ENCODE results near the gene OR6B3.

Gene OR6B3

GRCh38 chr2:240043279-240043989, 9.9 kb downstream of the OR6B3 start:
- DNase-seq (ENCODE audit: low spot score) = peak; percentile 56

DNA sequence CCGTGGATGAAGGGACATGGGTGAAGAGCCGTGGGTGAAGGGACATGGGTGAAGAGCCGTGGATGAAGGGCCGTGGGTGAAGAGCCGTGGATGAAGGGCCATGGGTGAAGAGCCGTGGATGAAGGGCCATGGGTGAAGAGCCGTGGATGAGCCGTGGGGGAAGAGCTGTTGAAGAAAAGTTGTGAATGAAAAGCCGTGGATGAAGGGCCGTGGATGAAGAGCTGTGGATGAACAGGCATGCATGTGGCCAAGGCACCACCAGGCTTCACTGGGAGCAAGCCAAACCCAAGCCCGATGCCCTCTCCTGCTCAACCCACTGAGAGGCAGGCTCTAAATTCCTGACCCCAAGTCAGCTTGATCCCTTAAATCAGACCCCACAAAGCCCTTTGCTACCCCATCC, 10.6 kb downstream of the OR6B3 start:
- DNase-seq (ENCODE audit: low spot score) = peak; percentile 53

- DNase-seq (ENCODE audit: low spot score) = peak; percentile 36
Observed at GRCh38 chr2:240041363-240041762, 12.0 kb downstream of the OR6B3 start.

DNA sequence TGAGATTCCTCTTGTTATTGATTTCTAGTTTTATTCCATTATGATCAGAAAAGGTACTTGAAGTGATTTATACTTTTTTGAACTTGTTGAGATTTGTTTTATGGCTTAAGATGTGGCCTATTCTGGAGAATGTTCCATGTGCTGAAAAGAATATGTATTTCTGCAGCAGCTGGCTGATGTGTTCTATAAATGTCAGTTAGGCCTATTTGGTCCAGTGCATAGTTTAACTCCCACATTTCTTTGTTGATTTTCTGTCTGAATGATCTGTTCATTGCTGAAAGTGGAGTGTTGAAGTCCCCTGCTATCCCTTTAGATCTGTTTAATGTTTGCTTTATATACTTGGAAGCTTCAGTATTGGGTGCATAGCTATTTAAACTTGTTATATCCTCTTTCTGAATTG, 16.0 kb downstream of the OR6B3 start:
- DNase-seq (ENCODE audit: low spot score) = no peak

GRCh38 chr2:240033330-240033678, 20.0 kb downstream of the OR6B3 start:
- DNase-seq (ENCODE audit: low spot score) = no peak

DNA sequence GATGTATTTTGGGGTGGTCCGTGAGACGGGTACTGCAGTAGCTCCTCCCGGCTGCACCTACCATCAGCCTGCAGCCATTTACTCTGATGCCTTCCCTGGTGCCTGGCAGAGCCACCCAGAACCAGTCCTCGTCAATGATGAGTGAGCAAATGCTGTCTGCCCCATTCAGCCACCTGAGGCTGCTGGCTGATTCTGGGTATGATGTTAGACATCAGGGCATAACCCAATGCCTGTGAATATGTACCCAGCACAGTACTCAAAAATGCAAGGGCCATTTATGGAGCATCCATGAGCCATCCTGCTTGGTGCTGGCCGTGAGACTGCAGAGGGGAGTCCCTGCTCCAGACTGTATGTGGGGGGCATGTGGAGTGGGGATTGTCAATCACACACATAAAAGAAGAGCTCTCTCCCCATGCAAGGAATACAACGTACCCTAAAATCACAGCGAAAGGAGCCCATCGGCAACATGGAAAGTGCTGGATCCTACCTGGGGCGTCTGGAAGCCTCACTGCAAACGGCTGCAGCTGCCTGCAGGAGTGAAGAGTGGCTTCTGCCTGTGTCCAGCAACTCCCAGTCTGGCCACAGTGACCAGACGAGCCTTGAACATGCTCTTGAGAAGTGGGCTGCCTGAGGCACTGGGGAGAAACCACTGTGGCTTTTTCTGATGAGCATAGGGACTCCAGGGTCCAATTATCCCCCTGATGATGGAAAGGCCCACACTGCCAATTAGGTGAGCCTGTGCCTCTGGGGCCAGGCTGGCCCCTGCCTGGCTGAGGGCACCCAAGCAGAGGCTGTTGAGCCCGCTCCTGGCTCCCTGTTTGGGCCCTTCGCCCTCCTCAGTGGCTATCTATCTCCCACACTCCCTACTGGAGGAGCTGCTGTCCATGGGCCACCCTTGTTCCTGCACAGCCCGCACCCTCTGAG, 20.7 kb downstream of the OR6B3 start:
- DNase-seq (ENCODE audit: low spot score) = no peak

GRCh38 chr2:240030379-240031094, 22.8 kb downstream of the OR6B3 start, which contains the start of gene OR6B2:
OR6B2 (minus strand) TSS chr2:240030429; CDS start chr2:240030429, 0 bp downstream.
- no peak for DNase-seq (ENCODE audit: low spot score)

DNA sequence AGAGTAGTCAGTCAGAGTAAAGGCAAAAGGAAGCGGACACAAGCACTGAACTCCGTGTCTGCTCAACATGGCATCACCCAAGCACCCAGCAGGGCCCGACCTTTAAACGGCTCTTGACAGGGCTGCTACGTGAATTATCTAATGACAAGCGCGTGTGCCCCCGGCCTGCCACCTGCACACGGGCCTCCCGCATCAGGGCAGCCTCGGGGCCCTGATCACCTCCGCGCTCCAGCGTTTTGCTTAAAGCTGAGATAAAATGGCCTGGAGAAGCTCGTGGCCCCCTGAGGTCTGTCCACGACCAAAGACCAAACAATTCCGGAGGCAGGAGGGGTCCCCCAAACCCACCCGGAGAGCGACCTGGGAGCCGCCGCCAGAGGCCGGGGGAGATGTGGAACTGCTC, 28.6 kb downstream of the OR6B3 start:
- no peak for DNase-seq (ENCODE audit: low spot score)

- no peak for DNase-seq (ENCODE audit: low spot score)
Observed at GRCh38 chr2:240023792-240024191, 29.5 kb downstream of the OR6B3 start.

DNA sequence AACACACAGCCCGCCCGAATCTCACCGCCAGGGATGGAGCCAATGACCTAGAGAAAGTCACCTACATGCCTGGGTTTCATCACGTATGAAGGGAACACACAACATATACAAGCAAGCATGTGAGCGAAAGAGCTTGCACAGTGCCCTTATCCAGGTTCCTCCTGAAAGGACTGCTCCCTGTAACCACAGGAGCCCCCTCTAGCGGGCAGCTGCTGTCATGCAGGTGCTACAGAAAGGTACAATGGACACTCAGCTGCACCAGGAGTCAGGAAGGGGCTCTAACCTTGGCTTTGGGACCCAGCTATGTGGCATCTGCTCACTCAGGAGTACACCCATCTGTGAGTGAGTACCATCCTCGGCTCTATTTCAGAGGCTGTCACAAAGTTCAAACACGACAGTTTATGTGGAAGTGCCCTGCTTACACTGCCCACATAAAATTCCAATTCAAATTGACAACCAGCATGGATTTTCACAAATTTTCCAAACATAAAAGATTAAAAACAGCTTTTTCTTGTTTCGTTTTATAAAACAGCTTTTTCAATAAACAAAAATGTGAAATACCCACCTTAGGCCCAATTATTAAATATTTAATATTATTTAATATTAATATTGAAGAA, 31.7 kb downstream of the OR6B3 start:
- DNase-seq (ENCODE audit: low spot score) = no peak

- no peak for DNase-seq (ENCODE audit: low spot score)
Observed at GRCh38 chr2:240018071-240018750, 35.1 kb downstream of the OR6B3 start.

DNA sequence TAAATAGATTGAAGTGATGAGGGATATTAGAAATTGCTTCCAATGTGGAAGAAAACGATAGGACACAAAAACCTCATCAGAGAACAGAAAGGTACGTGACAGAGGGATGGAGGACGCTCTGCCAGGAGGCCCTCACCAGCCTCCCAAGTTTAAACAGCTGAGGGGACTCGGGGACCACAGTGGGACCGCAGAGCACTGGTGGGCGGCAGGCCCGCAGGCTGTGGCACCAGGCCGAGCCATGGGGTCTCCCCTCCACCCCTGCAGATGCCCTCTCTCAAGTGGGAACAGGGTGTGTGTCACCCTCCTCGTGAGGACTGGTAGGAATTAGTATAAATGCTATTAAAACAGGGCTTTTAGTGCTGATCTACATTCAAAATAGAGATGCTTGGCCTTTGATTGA, 39.0 kb downstream of the OR6B3 start:
- DNase-seq (ENCODE audit: low spot score) = no peak

- no peak for DNase-seq (ENCODE audit: low spot score)
Observed at GRCh38 chr2:240013343-240013742, 40.0 kb downstream of the OR6B3 start.

GRCh38 chr2:240002983-240003382, 50.3 kb downstream of the OR6B3 start:
- DNase-seq (ENCODE audit: low spot score) = no peak

GRCh38 chr2:240000671-240001070, 52.6 kb downstream of the OR6B3 start:
- no peak for DNase-seq (ENCODE audit: low spot score)

- no peak for DNase-seq (ENCODE audit: low spot score)
Observed at GRCh38 chr2:239997686-239998409, 55.5 kb downstream of the OR6B3 start.

Measured in left forelimb (tissue), 1 donor.